ENCODE results near the gene MAZ.
"Not testable (repeated sequence)": the region's sequence is repeated elsewhere in the genome, so short reads cannot be mapped to it uniquely, and the experiment has no call there.

The MAZ gene
- total RNA-seq: 132 to 206 reads per million in 2 experiments

GRCh38 chr16:29806099-29806579 lies at the start of gene MAZ:
Gene MAZ, plus strand, starts transcription at chr16:29806529. Its CDS starts 173 bp downstream, at chr16:29806702.
- DNase-seq (ENCODE audit: low read depth): no peak

GRCh38 chr16:29756654-29757053 lies 49.7 kb upstream of the MAZ start:
- DNase-seq (ENCODE audit: low read depth): no peak

- DNase-seq (ENCODE audit: low read depth): not testable (repeated sequence)
These were observed 49.2 kb upstream of the MAZ start for GRCh38 chr16:29757086-29757485.

GRCh38 chr16:29757950-29758466 lies 48.3 kb upstream of the MAZ start:
- DNase-seq (ENCODE audit: low read depth): no peak

DNA sequence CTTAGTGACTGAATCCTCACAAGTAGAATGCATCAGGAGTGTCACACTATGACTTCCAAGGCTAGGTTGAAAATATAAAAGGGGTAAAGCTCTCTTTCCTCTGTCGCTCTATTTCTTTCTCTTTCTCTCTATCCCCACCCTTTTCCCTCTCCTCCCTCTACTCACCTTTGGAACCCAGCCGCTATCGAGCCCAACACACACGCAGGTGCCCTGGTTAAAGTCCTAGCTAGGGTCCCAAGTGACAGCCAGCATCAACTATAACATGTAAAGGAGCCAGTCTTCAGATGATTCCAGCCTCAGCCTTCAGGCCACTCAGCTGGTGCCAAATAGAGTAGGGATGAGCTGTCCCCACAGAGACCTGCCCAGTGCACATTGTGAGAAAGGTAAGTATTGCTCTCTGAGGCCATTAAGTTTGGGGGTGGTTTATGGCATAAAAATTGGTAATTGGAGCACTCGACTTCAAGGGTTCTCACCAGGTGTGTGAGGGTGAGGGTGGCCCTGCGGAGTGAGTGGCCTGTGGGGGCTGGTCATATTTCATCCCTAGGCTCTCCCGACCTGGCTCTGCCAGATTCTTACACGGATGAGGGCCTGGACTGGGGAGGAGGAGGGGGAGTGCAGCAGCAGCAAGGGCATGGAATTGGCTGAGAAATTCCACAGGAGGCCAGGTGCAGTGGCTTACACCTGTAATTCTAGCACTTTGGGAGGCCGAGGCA lies 45.6 kb upstream of the MAZ start:
- DNase-seq (ENCODE audit: low read depth): no peak

DNA sequence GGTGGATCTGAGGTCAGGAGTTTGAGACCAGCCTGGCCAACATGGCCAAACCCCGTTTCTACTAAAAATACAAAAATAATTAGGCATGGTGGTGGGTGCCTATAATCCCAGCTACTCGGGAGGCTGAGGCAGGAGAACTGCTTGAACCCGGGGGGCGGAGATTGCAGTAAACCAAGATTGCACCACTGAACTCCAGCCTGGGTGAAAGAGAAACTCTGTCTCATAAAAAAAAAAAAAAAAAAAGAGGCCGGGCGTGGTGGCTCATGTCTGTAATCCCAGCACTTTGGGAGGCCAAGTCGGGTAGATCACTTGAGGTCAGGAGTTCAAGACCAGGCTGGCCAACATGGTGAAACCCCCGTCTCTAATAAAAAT lies 45.1 kb upstream of the MAZ start:
- DNase-seq (ENCODE audit: low read depth): not testable (repeated sequence)

DNA sequence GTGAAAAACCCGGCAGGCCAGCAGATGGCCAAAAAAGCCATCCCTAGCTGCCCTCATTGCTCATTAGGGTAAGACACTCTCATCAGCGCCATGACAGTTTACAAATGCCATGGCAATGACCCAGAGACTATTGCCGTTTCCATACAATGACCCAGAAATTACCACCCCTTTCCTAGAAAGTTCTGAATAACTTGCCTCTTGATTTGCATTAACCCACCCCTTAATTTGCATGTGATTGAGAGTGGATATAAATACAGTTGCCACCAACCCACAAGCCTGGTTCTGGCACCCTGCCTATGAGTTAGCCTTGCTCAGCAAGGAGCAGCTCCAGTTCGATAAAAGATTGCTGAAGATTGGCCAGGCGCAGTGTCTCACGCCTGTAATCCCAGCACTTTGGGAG lies 44.4 kb upstream of the MAZ start:
- no peak for DNase-seq (ENCODE audit: low read depth)

DNA sequence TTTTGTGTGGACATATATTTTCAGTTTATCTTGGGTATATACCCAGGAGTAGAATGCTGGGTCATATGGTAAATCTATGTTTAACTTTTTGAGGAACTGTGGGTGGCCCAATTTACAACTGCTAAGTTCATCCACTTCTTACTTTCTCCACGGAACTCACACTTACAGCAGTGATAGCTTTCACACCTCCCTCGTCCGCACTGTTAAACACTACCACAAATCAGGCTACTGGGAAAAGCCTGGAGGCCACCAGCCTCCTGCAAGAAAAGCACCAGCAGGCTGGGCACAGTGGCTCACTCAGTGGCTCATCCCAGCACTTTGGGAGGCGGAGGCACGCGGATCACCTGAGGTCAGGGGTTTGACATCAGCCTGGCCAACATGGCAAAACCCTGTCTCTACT lies 43.0 kb upstream of the MAZ start:
- DNase-seq (ENCODE audit: low read depth): no peak

GRCh38 chr16:29765167-29766032 lies 40.9 kb upstream of the MAZ start:
- DNase-seq (ENCODE audit: low read depth): no peak

GRCh38 chr16:29766571-29766970 lies 39.8 kb upstream of the MAZ start:
- DNase-seq (ENCODE audit: low read depth): no peak

DNA sequence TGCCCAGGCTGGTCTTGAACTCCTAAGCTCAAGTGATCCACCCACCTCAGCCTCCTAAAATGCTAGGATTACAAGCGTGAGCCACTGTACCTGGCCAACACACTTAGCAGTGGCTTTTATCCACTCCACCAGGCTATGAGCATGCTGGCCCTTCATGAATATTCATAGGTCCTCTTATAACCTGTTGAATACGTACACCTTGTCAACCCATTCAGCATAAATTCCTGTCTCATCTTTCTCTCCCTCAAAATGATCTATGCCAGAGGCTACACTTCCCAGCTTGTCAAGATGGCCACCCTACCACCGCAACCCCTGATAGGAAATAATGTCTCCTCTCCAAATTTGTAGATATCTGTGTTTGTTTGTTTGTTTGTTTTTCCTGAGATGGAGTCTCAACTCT lies 39.3 kb upstream of the MAZ start:
- DNase-seq (ENCODE audit: low read depth): no peak

- DNase-seq (ENCODE audit: low read depth): no peak
These were observed 36.8 kb upstream of the MAZ start for GRCh38 chr16:29769507-29769906.

GRCh38 chr16:29770250-29770929 lies 35.9 kb upstream of the MAZ start:
- DNase-seq (ENCODE audit: low read depth): no peak

GRCh38 chr16:29772330-29772729 lies 34.0 kb upstream of the MAZ start:
- DNase-seq (ENCODE audit: low read depth): not testable (repeated sequence)

DNA sequence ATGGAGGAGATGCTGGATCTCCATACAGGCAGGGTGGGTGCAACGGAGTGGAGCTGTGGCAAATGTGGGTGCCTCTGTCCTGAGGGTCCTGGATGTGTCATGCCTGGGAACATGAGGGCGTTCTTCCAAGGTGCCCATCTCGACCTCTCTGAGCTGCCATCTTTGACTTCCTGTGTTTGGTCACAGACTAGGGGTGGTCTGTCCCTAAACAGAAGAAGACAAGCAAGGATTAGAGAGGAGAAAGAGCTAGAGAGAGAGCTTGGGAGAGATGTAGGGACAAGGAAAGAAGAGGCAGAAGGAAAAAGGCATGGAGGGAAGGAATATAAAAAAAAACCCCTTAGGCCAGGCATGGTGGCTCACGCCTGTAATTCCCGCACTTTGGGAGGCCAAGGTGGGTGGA lies 31.6 kb upstream of the MAZ start:
- DNase-seq (ENCODE audit: low read depth): no peak

- no peak for DNase-seq (ENCODE audit: low read depth)
These were observed 30.5 kb upstream of the MAZ start for GRCh38 chr16:29775742-29776408.

DNA sequence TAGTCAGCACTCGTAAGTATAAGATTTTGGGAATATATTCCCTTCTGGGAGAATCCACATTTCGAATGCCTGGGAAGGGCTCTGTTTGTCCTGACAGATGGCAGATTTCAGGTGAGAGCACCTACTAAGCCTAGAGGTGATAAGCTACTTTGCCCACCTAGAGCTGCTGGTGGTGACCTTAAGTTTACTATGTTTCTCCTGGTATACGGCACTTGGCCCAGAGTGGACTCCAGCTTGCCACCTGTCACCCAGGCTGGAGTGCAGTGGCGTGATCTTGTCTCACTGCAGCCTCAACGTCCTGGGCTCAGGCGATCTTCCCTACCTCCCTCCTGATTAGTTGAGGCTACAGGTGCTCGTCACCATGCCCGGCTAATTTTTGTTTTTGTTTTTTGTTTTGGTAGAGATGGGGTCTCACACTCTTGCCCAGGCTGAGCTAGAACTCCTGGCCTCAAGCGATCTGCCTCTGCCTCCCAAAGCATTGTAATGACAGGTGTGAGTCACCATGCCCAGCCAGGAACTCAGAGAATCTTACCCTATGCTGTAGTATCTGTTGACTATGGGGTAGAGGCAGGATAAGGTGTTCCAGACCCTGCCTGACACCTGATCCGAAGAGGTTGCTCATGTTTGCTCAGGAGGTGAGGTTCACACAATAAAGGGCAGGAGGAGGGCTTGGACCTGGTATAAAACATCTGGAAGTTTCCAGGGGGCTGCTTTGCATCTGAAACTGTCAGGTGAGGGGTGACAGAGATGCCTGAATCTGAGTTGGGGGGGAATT lies 28.6 kb upstream of the MAZ start, which contains the start of gene ZG16:
TSS of gene ZG16 (plus strand) at position 681 of the 775 bp plus-strand sequence. CDS start 1,011 bp downstream, outside the sequence.
- no peak for DNase-seq (ENCODE audit: low read depth)

GRCh38 chr16:29779474-29779873 lies 26.9 kb upstream of the MAZ start:
- no peak for DNase-seq (ENCODE audit: low read depth)

- not testable (repeated sequence) for DNase-seq (ENCODE audit: low read depth)
These were observed 23.0 kb upstream of the MAZ start for GRCh38 chr16:29783094-29783953.

DNA sequence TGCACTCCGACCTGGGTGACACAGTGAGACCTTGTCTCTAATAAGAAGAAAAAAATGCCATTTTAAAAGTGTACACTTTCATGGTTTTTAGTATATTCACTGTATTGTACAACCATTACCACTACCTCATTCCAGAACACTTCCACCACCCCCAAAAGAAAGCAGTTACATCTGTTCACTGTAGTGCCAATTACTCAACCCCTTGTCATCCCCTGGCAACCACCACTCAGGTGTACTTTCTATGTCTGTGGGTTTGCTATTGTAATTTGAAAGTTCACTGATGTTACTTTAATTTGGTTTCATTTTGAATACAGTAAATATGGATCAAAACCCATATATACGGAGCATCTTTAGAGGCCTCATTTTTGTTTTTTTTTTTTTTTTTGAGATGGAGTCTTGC lies 22.2 kb upstream of the MAZ start:
- no peak for DNase-seq (ENCODE audit: low read depth)

All from T follicular helper cell (primary cell).